Fibroblast of skin of scalp (primary cell): ENCODE results near the gene BBS2.
A peak's percentile ranks its signal among the peaks of the same experiment; 100 is the strongest.
"Not testable (repeated sequence)": the region's sequence is repeated elsewhere in the genome, so short reads cannot be mapped to it uniquely, and the experiment has no call there.

ENCODE experiments used
- DNase-seq: peaks from one replicate; pipeline ENCODE4 v3.0.0-alpha.2; 2013

BBS2 gene

DNA sequence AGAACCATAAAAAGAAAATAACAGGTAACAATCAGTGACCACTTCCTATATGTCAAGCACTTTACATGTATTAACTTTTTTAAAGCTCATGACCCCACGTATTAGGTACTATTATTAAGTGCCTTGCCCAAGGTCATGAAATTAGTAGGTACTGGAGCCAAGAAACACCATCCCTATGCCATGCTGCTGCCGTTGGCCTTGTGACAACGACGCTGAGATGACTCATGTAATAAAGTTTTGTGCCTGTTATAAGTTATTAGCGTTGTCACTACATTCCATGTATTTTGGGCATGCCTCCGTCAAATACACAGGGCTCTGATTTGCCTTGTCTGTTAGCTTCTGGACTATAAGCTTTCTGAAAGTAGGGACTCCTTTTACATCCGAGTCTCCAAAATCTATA, 1.4 kb downstream of the BBS2 start:
- DNase-seq = peak; percentile 20

DNA sequence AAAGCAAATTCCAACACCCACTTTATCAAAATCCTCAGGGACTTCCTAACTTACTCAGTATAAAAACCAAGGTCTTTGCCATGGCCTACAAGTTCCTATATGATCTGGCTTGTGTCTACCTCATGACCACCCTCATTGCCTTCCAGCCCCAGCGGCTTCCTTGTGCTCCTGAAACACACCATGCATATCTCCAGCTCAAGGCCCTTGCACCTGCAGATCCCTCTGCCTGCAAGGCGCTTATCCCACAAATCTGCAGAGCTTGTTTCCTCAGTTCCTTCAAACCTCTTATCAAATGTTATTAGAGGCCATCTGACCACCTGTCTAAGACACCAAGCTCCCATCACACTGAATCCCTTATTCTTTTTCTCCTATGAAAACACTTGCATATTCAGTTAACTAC, 2.6 kb downstream of the BBS2 start:
- DNase-seq = no peak

DNA sequence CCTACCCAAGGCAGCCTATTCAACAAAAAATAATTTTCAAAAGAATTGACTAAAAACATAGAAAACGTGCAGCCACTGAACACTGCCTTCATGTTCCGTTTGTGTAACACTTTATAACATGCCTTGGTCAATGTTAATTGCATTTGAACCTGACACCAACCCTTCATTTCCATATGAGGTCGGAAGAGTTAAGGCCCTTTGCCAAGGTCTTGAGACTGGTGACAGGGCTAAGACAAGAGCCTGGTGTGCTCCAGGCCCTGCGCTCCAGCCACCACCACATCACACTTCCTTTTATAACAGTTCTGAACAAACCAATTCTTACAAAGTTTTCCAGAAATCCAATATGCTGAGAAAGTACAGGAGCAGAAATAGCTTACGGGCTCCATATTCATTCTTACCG, 4.2 kb downstream of the BBS2 start:
- no peak for DNase-seq

DNA sequence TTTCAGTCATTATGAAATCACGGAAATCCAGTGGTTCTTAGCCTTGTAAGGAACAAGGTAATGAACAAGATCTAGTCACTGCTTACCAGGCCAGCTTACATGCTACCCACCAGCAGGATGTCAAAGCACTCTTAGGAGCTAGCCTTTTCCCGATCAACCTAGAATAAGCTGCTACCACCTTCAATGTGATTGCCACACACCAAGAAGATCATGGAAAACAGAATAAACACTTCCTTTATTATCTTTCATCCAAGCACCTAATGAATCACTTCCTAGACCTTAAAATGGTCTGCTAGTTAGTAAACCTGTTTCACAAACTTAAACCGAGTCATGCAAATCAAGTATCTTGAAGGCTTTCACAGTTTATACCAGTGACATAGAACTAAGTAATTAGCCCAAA, 5.0 kb downstream of the BBS2 start:
- DNase-seq = no peak

DNA sequence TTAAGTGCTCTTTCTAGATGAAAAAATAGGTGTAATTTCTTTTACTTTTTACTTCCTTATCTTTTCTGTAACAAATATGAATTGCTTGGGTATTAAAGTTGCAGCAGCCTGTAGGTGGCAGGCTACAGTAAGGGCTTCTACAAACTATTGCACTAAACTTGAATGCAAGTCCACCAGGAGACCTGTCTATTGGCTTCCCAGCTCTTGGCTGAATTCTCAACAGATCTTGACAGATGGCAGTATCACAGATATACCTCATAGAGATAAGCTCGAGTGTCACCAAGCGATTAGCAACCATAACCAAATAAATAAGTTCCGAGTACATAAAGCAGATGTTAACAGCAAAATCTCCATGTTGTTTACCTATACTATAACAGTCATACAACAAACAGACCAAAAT, 5.9 kb downstream of the BBS2 start:
- peak; percentile 66 for DNase-seq

DNA sequence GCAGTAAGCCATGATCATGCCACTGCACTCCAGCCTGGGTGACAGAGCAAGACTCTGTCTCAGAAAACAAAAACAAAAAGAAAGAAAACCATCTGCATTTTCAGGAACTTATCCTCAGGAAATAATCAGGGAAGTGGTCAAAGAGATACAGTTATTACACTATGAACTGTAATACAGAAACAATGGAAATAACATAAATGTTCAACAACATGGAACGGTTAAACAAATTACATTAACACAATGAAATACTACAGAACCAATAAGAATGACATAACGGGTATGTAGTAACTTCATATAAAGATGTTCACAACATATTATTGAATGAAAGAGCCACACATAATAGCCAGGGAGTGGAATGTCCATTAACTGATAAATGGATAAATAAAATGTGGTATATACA, 6.7 kb downstream of the BBS2 start:
- no peak for DNase-seq

DNA sequence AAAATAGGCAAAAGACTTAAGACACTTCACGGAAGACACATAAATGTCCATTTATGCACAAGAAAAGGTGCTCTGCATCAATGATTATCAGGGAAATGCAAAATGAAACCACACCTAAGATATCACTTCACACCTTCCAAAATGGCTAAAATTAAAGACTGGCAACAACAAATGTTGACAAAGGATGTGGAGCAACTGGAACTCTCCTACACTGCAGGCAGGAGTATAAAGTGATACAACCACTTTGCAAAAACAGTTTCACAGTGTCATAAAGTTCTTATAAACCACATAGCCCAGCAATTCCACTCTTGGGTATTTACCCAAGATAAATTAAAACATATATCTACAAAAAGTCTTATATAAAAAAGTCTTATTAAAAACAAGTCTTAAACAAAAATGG, 7.8 kb downstream of the BBS2 start:
- DNase-seq = no peak

DNA sequence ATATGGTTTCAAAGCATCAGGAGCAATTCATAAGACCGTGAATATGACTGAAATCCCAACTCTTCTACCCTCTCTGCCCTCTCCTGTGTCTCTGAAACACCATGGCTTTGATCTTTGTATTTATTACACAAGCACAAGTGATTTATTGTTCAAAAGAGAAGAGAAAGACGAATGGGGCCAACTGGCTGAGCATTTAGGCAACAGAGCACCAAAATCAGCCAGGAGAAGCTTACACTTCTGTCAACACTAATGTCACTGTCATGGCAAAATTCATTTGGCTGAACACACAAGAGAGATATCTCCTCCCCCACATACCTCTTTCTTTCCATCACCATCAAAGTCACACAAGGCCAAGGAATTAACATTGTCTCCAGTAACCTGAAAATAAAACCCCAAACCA, 9.3 kb downstream of the BBS2 start:
- DNase-seq = no peak

DNA sequence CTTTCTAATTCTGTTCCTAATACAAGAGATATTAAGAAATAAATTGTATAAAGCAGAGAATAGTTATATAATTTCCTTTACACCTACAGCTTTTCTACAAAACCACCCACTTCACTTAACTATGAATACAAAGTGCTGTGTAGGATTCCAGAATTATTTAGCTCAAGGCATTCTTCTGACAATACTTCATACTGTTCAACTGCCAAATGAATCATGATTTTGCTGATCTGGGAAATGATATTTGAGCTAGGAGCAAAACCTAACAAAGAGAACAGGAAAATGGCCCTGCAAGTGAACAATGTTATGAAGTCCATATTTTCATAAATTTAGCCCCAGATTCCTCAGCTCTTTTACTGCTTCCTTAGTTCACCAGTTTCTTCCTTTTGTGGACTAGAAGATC, 12.9 kb downstream of the BBS2 start:
- peak; percentile 58 for DNase-seq

DNA sequence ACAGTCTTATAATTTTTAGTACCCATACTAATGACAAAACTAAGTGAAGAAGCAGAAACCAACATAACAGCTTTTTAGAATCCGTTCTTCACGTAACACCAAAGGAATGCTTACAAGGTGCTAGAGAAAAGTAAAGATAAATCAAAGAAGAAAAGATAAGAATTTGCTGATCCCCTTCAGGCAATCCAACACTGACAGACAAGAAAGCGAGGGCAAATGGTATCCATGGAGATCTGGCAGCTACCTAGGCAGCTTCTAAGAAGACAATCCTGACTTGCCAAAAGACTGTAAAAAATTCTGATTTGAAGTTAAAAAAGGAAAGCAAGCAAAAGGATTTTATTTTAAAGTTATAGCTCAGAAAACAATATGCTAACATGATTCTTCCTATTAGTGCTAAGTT, 14.6 kb downstream of the BBS2 start:
- no peak for DNase-seq

DNA sequence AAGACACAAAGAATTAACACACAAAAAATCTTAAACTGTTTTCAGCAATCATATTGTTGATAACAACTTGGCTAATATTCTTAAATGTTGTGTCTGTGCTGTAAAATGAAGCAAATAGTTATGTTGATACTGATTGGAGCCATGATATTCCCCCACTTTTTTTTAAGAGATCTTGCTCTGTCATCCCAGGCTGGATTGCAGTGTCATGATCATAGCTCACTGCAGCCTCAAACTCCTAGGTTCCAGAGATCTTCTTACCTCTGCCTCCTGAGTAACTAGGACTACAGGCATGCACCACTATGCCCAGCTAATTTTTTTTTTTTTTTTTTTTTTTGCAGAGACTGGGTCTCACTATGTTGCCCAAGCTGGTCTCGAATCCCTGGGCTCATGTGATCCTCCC, 26.0 kb downstream of the BBS2 start:
- no peak for DNase-seq

DNA sequence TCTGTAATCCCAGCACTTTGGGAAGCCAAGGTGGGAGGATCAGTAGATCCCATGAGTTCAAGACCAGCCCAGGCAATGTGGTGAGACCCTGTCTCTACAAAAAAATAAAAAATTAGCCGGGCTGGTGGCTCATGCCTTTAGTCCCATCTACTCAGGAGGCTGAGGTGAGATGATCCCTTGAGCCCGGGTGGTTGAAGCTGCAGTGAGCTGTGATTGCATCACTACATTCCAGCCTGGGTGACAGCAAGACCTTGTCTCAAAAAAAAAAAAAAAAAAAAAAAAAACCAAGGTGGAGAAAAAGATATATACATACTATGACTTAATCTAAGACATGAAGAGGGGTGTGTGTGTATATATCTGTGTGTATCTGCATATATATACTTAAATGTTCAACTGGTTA, 26.7 kb downstream of the BBS2 start:
- no peak for DNase-seq

DNA sequence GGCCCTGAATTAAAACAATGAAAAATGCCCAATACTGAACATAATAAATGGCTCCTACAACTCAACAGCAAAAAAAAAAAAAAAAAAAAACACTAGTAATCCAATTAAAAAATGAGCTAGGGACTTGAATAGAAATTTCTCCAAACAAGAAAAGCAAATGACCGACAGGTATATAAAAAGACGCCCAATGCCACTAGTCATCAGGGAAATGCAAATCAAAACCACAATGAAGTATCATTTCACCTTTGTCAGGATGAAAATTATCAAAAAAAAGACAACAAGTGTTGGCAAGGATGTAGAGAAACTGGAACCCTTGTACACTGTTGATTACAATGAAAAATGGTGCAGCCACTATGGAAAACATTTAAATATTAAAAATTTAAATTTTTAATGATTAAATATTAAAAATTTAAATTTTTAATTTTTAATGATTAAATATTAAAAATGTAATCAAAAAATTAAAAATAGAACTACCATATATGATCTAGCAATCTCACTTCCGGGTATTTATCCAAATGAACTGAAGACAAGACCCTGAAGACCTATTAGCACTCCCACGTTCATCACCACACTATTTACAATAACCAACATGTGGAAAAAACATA, 28.1 kb downstream of the BBS2 start:
- DNase-seq = no peak

DNA sequence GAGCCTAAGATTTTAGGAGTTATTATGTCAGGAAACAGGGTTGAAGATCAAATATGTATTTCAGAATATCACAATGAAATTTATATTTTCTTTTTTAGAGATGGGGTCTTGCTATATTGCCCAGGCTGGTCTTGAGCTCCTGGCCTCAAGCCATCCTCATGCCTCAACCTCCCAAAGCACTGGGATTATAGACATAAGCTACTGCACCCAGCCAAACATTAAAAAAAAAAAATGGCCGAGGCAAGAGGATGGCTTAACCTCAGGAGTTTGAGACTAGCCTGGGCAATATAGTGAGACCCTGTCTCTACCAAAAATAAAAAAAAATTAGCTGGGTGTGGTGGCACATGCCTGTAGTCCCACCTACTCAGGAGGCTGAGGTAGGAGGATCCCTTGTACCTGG, 31.0 kb downstream of the BBS2 start:
- DNase-seq = not testable (repeated sequence)

DNA sequence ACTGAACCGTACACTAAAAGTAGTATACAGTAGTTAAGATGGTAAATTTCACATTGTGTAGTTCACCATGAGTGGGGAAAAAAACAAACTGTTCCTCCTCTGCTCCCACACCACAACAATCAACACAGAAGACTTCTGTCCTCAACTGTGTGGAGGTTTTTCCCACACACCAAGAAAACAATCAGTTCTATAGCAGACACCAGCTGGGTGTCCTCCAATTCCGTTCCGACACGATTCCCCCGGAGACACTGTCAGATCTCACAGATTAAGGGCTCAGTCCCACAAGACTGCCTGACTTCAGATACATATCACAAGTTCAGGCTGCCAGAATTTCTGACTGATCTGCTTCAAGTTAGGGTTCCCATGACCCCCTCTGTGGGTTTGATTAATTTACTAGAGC, 31.8 kb downstream of the BBS2 start:
- no peak for DNase-seq

DNA sequence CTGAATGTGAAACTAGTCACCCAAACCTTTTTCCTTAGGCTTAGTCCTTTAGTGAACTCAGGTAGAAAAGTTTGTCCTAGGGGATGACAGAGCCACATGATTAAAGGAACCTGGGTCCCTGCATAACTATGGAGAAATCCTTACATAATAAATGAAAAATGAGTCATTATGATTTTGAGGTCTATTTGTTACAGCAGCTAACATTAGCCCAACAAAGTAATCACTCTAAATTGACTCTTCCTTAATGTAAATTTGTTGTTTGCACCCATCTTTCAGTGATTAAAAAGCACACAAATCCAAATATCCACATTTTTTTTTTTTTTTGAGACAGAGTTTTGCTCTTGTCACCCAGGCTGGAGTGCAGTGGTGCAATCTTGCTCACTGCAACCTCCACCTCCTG, 36.4 kb downstream of the BBS2 start:
- no peak for DNase-seq

DNA sequence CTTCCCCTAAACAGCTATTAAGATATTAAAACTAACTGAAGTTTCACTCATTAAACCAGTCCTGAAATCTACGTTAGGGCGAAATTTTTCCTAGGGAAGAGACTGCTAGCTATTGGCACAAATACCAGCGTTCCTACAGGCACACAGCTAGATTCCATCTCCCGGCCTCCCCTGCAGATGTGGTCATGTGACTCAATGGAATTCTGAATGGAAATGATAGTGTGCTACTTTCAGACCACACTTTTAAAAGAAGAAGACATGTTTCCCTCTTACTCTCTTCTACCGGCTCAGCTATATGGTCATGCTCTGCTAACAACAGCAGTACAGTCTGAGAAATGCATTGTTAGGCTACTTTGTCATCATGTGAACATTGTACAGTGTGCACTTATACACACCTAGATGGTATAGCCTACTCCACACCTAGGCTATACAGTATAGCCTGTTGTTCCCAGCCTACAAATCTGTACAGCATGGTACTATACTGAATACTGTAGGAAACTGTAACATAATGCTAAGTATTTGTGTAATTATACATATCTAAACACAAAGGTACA, 37.1 kb downstream of the BBS2 start:
- DNase-seq = no peak

DNA sequence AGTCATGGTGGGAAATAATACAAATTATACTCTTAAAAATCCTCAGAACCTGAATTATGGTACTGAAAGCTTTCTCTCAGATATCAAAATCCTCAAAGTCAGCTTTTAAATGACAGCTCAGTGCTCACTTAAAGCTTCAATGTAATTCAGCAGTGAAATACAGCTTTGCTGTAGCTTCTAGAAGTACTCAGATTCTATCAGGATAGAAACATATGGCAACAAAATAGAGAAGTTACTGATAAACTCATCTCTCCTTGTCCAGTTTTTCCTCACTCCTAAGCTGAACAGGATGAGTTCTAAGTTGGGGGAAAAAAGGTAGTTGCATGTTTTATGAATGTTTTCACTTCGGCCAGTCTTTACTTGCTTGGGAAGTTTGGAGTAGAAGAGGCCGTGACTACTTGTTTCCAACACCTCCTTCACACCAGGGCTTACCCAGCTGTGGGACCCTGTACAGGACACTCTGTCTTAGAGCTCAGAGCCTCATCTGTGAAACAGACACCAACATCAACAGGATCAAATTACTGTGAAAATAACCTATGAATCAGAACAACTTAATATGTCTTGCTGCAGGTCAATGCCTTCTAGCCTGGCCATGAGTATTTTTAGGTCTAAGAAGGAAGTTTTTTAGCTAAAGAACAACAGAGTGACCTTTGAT, 38.2 kb downstream of the BBS2 start:
- DNase-seq = no peak

DNA sequence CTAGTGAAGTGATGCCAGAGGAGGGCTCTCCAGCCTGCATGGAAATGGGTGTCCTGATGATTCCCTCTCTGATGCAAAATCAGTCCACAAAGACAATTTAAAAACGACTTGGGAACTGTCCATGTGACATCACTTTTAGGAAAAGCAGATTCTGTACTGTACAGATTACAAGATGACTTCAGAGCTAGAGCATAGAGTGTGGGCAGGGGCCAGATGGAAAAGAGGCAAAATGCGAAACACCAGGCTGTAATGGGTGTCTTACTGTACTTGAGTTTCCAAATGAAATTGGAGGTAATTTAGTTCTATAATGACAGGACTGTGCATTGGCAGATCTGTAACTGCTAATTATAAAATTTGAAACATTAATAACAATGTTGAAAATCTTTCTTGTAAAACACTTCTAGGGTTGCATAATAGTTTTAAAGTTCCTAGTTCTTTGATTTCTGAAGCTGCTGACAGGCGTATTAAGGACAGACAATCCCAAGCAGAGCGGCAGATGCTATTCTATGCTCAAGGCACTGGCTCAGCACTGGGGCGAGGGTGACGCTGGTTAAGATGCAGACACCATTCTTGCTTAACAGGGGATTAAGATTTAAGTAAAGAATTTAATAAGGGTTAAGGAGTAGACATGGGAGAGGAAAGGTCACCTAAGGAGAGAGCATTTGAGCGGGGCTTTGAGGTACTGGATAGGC, 38.9 kb downstream of the BBS2 start:
- no peak for DNase-seq

DNA sequence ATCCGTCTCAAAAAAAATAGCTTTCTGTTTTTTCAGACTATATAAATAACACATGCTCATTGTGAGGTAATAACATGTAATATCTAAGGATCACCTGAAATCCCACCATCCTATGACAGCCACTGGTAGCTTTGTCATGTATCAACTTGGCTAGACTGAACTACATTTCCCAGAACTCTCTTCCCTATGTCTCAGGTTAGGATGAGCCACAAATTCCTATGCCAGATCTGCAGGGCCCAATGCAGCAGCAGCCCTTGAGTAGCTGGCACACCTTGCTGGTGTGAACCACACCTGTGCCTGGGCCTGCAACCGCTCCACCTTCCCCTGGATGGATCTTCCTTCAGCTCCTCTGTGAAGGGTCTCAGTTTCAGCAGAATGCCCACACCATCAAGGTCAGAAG, 40.4 kb downstream of the BBS2 start:
- DNase-seq = no peak

DNA sequence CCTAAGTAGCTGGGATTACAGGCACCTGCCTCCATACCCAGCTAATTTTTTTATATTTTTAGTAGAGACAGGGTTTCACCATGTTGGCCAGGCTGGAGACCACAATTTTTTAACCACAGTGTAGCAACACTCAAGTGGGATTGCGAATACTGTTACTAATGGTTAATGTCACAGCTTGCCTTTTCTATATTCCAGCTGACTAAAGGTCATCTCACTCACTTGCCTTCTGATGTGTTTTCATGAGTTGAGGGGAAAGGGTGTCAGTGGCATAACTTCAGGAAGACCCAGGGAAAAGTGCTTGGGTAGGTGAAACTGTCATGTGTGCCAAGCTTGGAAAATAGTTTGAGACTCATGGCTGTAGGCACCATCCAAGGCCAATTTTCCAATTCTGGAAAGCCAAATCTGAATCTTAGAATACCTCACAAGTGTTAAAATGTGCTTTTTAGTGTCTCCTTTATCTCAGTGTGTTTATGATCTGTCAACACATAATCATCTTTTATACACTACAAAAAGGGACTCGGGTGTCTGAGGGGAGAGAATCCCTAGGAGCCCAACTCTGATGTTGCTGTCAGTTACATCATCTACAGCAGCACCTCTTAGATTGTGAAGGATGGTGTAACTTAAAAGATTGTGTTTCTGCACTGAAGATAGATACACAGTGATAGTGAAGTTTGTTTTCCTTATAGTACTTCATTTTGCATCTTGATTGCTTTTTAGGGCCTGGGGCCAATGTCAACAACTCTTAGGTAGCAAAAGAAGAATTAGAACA, 41.4 kb downstream of the BBS2 start:
- peak; percentile 55 for DNase-seq

DNA sequence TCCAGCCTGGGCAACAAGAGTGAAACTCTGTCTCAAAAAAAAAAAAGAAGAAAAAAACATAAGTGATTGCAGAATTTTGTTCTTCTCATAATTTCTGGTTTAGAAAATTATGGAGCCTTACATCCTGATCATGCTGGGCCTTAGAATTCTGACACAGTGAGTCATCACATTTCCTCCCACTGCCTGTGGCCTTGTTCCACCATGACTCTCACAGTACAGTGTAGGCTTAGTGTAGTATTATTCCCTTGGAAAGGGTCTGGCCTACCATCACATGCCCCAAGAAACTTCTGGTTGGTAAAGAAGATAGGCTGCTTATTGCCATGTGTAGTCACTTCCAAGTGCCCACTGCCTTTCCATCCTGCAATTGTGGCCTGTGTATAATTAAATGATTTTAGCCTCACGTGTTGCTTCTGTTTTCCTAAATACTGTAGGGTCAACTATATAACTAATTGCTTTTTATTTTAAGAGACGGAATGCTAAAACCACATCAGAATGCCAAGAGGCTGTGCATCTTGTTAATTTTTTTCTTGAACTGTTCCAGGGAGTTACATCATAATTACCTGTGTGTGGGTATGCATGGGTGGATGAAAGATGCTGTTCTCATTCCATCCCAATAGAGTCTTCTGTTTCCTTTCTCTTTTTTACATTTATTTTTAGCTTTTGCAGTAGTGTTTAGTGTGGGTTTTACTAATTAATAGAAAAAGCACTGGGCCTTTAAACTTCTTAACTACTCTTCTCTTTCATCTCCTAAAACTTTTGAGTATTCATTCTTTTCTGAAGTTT, 42.5 kb downstream of the BBS2 start:
- peak; percentile 91 for DNase-seq
